ENCODE data around the gene NLN.
"Not testable (repeated sequence)": the region's sequence is repeated elsewhere in the genome, so short reads cannot be mapped to it uniquely, and the experiment has no call there.

DNA sequence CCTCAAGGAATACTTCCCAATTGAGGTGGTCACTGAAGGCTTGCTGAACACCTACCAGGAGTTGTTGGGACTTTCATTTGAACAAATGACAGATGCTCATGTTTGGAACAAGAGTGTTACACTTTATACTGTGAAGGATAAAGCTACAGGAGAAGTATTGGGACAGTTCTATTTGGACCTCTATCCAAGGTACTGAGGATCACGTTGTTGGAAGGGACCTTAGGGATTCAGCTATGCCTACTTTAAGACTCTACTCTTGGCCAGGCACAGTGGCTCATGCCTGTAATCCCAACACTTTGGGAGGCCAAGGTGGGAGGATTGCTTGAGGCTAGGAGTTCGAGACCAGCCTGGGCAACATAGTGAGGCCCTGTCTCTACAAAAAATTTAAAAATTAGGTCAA is 66.3 kb downstream of the NLN start:
- TF ChIP-seq, protein P1, sequence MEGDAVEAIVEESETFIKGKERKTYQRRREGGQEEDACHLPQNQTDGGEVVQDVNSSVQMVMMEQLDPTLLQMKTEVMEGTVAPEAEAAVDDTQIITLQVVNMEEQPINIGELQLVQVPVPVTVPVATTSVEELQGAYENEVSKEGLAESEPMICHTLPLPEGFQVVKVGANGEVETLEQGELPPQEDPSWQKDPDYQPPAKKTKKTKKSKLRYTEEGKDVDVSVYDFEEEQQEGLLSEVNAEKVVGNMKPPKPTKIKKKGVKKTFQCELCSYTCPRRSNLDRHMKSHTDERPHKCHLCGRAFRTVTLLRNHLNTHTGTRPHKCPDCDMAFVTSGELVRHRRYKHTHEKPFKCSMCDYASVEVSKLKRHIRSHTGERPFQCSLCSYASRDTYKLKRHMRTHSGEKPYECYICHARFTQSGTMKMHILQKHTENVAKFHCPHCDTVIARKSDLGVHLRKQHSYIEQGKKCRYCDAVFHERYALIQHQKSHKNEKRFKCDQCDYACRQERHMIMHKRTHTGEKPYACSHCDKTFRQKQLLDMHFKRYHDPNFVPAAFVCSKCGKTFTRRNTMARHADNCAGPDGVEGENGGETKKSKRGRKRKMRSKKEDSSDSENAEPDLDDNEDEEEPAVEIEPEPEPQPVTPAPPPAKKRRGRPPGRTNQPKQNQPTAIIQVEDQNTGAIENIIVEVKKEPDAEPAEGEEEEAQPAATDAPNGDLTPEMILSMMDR (IDR thresholded peaks at IDR 0.05; ENCODE audit: low read depth, low read length, poor library complexity, severe bottlenecking) = not testable (repeated sequence)
- not testable (repeated sequence) for TF ChIP-seq EZH2phosphoT487 (IDR thresholded peaks at IDR 0.05; ENCODE audit: borderline replicate concordance, low read length)

All from DOHH2 (cell line).